Central memory CD8-positive, alpha-beta T cell (primary cell): ENCODE measurements around the gene CSPG5.

Experiments used
- ATAC-seq: fragments of 150-1000 bp; cut with Tn5 transposase; replicated peaks from 2 replicates; pipeline ENCODE4 v1.10.0; 2022; ENCODE audit warnings: mild to moderate bottlenecking, moderate FRiP score, moderate number of reproducible peaks; ENCODE audit not compliant: poor library complexity, severe bottlenecking; ENCODE audit errors: extremely low read depth
- DNase-seq, 2 donors: peaks; one replicate each; pipeline ENCODE4 v3.0.0; 2021; ENCODE audit warnings: low spot score in 2 of 2
- H3K27ac Mint-ChIP-seq: one replicate; pipeline ENCODE4 v1.8.0; 2022; ENCODE audit warnings: low read depth, mild to moderate bottlenecking, moderate library complexity, mixed read lengths
- H3K27me3 Mint-ChIP-seq: one replicate; pipeline ENCODE4 v1.8.0; 2022; ENCODE audit warnings: mixed read lengths
- H3K36me3 Mint-ChIP-seq: one replicate; pipeline ENCODE4 v1.8.0; 2022; ENCODE audit warnings: mild to moderate bottlenecking, moderate library complexity, mixed read lengths; ENCODE audit not compliant: insufficient read depth
- H3K4me1 Mint-ChIP-seq: one replicate; pipeline ENCODE4 v1.8.0; 2022; ENCODE audit warnings: mixed read lengths
- H3K4me3 Mint-ChIP-seq: one replicate; pipeline ENCODE4 v1.8.0; 2022; ENCODE audit warnings: mild to moderate bottlenecking, moderate library complexity, mixed read lengths
- H3K9me3 Mint-ChIP-seq: one replicate; pipeline ENCODE4 v1.8.0; 2022; ENCODE audit warnings: mixed read lengths

The CSPG5 gene

DNA sequence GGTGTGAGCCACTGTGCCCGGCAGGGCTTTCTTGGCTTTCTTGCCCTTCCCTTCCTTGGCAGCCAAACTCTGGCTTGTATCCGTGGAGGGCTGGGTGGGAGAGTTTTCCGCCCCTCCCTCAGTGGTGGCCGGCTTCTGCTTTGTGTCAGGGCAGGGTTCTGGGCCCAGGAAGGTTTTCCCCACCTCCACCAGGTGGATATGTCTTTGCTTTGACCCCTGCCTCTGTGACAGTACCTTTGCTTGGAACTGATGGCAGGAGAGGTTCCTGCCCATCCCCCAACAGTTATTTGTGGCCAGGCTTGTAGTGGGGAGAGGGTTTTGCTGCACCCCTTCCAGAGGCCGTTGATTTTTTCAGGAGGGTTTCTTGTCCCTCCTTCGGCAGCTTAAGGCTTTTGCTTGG lies 24.3 kb downstream of the CSPG5 start:
- Mint-ChIP-seq H3K4me3 (no peak overlapping the region), H3K36me3 (no peaks in the 10 kb centered on the region), H3K27me3 (peaks cover 57% of the 10 kb centered on the region), H3K4me1 (no peaks in the 10 kb centered on the region), H3K27ac (no peak overlapping the region), H3K9me3 (no peaks in the 10 kb centered on the region)
- ATAC-seq (no peak), DNase-seq (no peak)

DNA sequence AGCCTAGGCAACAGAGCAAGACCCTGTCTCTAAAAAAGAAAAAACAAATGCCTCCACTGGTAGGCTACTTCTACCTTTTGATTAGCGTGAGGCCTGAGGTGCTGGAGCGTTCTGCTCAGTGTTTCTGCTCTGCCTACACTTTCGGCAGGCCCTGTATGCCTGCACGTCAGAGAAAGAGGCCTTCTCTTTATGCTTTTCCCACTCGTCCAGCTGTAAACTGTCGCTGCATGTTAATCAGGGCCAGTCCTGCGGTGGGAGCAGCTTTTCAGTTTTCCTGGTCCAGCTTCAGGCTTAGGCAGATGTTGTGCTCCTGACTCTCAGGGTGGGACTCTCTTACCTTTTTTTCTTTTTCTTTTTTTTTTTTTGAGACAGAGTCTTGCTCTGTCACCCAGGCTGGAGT lies 25.3 kb downstream of the CSPG5 start:
- DNase-seq: no peak
- Mint-ChIP-seq H3K27me3 (peaks cover 57% of the 10 kb centered on the region), H3K27ac (no peak overlapping the region), H3K4me3 (no peak overlapping the region), H3K9me3 (no peaks in the 10 kb centered on the region), H3K4me1 (no peaks in the 10 kb centered on the region), H3K36me3 (no peaks in the 10 kb centered on the region)
- no peak for ATAC-seq

DNA sequence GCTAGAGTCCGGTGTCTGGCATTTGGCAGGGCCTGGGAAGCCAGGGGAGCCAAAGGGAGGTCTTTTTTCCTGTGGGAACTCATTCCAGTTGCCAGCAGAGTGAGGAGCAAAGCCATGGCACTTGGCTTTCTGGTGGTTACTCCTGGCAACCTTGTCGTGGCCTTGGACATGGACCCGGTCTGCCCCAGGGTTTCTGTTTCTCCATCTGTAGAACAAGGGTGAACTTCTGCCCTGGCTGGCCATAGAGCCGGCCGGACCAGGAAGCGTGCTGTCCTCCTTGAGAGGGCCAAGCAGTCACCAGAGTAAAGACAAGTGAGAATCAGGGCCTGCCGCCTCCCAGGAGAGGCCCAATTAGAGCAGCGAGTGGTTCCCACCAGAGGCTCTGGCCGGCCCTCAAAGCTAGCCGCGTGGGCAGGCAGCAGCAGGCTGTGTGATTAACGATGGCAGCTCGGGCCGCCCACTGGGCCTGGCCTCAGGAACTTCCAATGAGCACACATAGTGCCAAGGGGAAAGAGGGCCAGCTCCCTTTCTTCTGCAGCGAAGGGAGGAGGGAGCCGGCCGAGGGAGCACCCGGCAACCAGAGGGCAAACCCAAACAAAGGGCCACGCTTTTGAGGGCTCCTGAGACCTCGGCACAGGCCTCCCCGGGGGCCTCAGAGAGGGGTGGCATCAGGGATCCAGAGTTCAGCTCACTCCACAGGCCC lies 36.0 kb downstream of the CSPG5 start:
- Mint-ChIP-seq H3K4me3 (no peak overlapping the region), H3K27me3 (peaks cover 11% of the 10 kb centered on the region), H3K27ac (no peak overlapping the region), H3K36me3 (no peaks in the 10 kb centered on the region), H3K4me1 (no peaks in the 10 kb centered on the region), H3K9me3 (no peaks in the 10 kb centered on the region)
- DNase-seq: no peak
- no peak for ATAC-seq

DNA sequence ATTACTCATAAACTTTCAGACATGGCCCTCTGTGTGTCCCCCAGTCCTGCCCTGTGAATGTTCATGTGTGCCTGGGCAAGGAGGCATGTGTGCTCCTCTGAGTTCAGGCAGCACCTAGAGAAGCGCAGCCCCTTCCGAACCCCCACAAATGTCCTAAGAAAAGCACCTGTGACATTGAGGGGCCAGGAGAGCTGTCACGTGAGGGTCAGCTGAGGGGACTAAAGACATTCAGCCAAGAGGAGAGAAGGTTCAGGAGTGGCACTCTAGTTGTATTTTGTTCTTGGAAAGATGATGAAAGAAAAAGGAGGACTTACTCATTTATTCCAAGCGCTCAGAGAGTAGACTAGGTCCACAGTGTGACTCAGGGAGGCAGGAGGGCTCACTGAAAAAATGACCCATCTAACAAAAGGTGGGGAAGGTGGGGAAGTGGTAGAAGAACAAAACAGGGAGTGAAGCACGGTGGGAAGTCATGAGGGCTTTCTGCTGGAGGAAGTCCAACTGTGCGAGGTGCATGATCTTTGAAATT lies 37.0 kb downstream of the CSPG5 start:
- ATAC-seq: no peak

DNA sequence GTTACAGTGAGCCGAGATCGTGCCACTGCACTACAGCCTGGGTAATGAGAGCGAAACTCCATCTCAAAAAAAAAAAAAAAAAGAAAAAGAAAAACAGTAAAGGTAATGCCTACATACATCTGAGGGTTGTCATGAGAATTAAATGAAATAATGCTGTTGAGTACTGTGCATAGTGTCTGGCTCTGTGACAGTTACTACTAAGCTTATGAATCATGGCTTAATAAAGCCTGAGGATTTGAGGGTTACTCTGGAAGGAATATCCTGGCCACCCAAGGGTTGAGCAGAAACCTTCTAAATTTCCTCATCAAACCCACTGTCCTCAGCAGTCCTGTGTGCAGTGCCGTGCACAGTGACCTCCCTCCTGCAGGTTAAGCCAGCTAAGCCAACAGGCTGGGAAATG lies 38.4 kb downstream of the CSPG5 start:
- no peak overlapping the region for H3K4me3 Mint-ChIP-seq
- ATAC-seq (no peak), DNase-seq (no peak)
- H3K9me3 Mint-ChIP-seq: no peaks in the 10 kb centered on the region
- no peaks in the 10 kb centered on the region for H3K4me1 Mint-ChIP-seq
- H3K27ac Mint-ChIP-seq: no peak overlapping the region
- H3K27me3 Mint-ChIP-seq: peaks cover 26% of the 10 kb centered on the region
- no peaks in the 10 kb centered on the region for H3K36me3 Mint-ChIP-seq

More for the DNA sequence above, 37.0 kb downstream of the CSPG5 start:
- Mint-ChIP-seq H3K27me3 (peaks cover 20% of the 10 kb centered on the region), H3K36me3 (no peaks in the 10 kb centered on the region), H3K4me3 (no peak overlapping the region), H3K9me3 (no peaks in the 10 kb centered on the region), H3K4me1 (no peaks in the 10 kb centered on the region), H3K27ac (no peak overlapping the region)
- DNase-seq: no peak

DNA sequence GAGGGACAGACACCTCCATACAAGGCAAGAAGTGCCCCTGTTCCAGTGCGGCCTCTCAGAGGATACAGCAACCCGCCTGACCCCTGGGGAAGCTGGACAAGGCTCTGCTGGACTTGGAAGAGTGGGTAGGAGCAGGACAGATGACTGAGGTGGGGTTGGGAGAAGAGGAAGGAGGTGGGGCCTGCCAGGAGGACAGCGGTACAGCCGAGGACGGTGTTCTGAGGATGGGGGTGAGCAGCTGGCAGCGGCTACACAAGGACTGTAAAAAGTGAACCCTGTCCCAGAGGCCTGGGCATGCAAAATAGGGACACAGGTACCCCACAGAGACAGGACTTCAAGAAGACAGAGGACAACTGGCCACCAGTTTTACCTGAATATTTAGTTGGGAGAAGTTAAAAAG lies 41.7 kb downstream of the CSPG5 start:
- Mint-ChIP-seq H3K27ac (no peak overlapping the region), H3K4me3 (no peak overlapping the region), H3K9me3 (no peaks in the 10 kb centered on the region), H3K27me3 (peaks cover 37% of the 10 kb centered on the region), H3K36me3 (no peaks in the 10 kb centered on the region), H3K4me1 (no peaks in the 10 kb centered on the region)
- ATAC-seq: no peak
- no peak for DNase-seq

DNA sequence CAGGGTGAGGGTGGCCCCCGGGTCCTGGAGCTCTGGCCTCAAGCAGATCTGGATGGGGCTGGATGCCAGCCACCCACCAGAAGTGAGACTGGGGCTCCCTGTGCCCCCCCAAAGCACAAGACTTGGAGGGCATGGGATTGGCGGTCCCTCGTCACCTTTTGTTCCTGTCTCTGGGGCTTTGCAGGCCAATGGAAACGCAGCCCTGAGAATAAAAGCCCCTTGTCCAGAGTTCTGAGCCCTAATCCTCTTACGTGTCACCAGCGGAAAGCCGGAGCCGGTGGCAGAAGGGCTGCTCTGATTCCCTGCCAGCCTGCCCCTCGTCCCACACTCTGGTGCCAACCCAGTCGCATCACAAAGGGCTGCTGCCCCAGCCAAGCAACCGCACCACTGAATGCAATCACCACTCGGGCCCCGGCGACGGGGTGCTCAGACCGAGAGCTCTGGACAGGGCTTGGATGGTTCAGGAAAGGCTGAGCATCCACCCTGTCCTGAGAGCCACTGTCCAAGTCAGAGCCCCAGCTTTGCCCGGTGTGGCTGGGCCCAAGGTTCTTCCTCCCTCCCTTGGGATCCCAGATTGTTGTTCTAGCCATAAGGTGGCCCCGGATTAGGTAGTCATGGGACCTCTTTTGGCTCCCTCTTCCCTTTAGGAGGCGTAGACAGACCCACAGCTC lies 42.3 kb downstream of the CSPG5 start:
- H3K4me1 Mint-ChIP-seq: no peaks in the 10 kb centered on the region
- peaks cover 37% of the 10 kb centered on the region for H3K27me3 Mint-ChIP-seq
- H3K9me3 Mint-ChIP-seq: no peaks in the 10 kb centered on the region
- ATAC-seq (no peak), DNase-seq (no peak)
- no peaks in the 10 kb centered on the region for H3K36me3 Mint-ChIP-seq
- H3K4me3 Mint-ChIP-seq: no peak overlapping the region
- no peak overlapping the region for H3K27ac Mint-ChIP-seq

DNA sequence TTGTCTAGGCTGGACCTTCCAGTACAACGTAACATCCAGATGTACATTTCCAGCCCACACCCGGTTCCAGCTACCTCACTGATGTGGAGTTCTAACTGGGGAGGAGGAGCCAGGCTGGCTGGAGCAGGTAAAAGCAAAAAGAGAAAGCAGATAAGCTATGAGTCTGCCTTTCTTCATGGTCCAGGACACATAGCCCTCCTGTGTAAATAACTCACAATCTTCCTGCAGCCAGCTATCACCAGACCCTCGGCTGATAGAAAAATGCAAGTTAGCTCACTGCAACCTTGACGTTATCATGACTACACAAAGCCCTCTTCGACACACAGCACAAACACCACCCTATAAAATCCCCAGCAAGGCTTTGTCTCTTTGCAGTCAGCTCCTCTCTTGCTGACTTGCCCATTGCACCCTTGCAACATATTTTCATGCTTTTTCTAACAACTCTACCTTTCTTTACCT lies 44.6 kb downstream of the CSPG5 start:
- H3K27ac Mint-ChIP-seq: no peak overlapping the region
- no peaks in the 10 kb centered on the region for H3K36me3 Mint-ChIP-seq
- H3K9me3 Mint-ChIP-seq: no peaks in the 10 kb centered on the region
- DNase-seq (no peak), ATAC-seq (no peak)
- H3K4me1 Mint-ChIP-seq: no peaks in the 10 kb centered on the region
- H3K4me3 Mint-ChIP-seq: no peak overlapping the region
- peaks cover 35% of the 10 kb centered on the region for H3K27me3 Mint-ChIP-seq

DNA sequence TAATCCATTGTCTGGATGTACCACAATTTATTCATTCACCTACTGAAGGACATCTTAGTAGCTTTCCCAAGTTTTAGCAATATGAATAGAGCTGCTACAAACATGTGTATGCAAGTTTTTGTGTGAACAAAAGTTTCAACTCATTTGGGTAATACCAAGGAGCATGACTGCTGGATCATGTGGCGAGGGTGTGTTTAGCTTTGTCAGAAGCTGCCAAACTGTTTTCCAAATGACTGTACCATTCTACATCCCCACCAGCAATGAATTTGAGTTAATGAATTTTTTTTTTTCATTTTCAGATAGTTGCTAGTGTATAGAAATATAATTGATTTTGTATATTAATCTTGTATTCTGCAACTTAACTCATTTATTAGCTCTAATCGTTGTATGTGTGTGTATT lies 45.2 kb downstream of the CSPG5 start:
- ATAC-seq: no peak
- Mint-ChIP-seq H3K9me3 (no peaks in the 10 kb centered on the region), H3K4me1 (no peaks in the 10 kb centered on the region), H3K4me3 (no peak overlapping the region), H3K36me3 (no peaks in the 10 kb centered on the region), H3K27ac (no peak overlapping the region), H3K27me3 (peaks cover 29% of the 10 kb centered on the region)
- DNase-seq: no peak

DNA sequence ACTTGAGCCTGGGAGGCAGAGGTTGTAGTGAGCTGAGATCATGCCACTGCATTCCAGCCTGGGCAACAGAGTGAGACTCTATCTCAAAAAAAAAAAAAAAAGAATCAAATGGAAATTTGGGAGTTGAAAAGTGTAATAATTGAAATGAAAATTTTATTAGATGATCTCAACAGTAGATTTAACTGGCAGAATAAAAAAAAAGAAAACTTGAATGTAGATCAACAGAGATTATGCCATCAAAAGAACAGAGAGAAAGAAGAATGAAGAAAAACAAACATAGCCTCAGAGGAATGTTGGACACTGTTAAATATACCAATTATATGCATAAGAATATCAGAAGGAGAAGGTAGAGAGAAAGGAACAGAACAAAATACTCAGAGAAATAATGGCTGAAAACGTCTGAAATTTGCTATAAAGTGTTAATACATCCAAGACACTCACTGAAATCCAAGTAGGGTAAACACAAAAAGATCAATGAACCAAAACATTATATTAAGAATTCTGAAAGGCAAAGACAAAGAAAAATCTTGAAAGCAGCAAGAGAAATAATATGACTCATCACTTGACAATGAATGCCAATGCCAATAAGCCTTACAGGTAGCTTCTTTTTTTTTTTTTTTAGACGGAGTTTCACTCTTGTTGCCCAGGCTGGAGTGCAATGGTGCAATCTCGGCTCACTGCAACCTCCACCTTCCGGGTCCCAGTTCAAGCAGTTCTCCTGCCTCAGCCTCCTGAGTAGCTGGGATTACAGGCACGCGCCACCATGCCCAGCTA lies 50.5 kb downstream of the CSPG5 start:
- DNase-seq (no peak), ATAC-seq (no peak)
- Mint-ChIP-seq H3K36me3 (no peaks in the 10 kb centered on the region), H3K9me3 (peaks cover 7% of the 10 kb centered on the region), H3K27me3 (no peaks in the 10 kb centered on the region), H3K27ac (no peak overlapping the region), H3K4me3 (no peak overlapping the region), H3K4me1 (no peaks in the 10 kb centered on the region)

DNA sequence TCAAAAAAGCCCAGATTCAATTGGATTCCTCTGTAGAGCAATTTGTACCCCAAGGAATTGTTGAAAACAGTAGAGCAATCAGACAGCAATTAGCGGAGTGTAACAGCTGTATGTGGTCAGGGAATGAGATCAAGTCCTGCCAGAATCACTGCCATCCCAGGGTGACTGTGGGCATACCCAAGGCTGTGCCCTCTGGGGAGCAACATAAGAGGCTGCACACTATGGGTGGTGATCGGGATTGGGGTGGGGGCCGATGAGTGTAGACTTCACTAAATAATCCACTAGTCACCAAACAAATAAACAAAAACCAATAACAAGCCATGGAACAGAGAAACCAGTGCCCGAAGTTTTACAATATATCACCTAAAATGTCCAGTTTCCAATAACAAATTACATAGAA lies 53.0 kb downstream of the CSPG5 start:
- DNase-seq: no peak
- Mint-ChIP-seq H3K9me3 (peaks cover 7% of the 10 kb centered on the region), H3K36me3 (no peaks in the 10 kb centered on the region), H3K27ac (no peak overlapping the region), H3K4me3 (no peak overlapping the region), H3K27me3 (no peaks in the 10 kb centered on the region), H3K4me1 (no peaks in the 10 kb centered on the region)
- no peak for ATAC-seq

DNA sequence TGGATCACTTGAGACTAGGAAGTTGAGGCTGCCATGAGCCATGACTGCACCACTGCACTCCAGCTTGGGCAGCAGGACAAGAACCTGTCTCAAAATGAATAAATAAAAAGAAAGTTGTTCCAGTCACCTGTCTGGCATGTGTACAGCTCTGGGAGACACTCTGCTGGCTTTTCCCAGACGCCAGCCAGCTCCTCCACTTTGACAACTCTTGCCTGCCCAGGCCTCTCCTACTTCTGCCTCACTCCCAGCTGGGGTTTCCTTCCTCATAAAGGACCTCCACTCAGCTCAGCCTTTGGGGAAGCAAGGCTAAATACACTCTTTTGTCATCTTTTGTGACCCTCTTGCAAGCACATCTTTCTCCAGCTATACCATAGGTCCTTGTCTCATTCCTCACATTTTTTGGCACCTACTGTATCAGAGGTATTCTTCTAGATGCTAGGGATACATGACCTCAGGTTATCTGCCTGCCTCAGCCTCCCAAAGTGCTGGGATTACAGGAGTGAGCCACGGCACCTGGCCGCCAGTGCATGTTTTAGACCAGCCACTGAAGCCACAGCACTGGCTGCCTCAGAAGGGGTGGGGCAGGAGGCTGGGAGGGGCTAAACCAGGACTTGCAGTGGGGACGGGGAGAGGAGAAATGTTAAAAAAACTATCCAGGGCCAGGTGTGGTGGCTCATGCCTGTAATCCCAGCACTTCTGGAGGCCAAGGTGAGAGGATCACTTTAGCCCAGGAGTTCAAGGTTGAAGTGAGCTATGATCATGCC lies 55.2 kb downstream of the CSPG5 start:
- Mint-ChIP-seq H3K27ac (no peak overlapping the region), H3K36me3 (no peaks in the 10 kb centered on the region)

More for the DNA sequence above, 55.2 kb downstream of the CSPG5 start:
- DNase-seq (no peak), ATAC-seq (no peak)
- H3K9me3 Mint-ChIP-seq: peaks cover 7% of the 10 kb centered on the region
- no peaks in the 10 kb centered on the region for H3K4me1 Mint-ChIP-seq
- no peak overlapping the region for H3K4me3 Mint-ChIP-seq
- no peaks in the 10 kb centered on the region for H3K27me3 Mint-ChIP-seq
